A204.1 (cell line): ENCODE measurements around the gene ZRANB1.

Source experiments
- FAIRE-seq: peaks from 2 replicates; lab custom pipeline; 2012; peaks lifted over from hg19 to GRCh38; lab: Jason Lieb, UNC

Gene ZRANB1

DNA sequence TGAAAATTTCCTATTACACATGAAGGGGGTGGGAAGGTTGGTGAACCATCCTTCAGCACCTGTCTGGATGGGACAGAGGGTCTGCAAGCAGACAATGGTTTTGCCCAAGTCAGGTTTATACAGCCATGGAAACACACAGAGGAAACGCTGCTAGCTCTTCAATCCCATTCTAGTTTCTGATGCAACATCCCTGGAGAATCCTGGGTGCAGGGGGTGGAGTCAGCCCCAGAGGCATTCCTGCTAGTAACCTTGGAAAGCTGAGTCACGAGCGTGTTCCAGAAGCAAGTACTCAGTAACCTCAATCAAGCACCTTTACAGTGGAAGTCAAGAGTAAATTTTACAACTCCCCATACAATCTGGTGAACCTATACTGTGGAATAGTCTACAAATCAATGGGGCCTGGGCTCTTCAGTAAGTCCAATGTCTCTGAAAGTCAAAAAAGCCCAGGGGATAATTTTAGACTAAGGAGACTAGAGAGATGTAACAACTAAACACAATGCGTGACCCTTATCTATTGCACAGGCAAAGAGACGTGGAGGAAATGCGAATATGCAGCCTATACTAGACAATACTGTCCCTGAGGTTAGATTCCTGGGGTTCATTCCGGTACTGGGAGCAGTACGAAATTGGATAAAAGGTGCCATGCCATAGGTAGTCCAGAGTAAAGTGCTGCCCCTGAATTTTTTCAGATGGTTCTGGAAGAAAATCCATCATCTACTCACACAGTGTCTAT, 95.4 kb downstream of the ZRANB1 start:
- no peak for FAIRE-seq
